Activated T-helper 2 cell treated with anti-CD3 and anti-CD28 coated beads, Interferon-gamma antibody, Interleukin-2, Interleukin-4, amounts not matched to agents 10 μg/mL and 5 μg/mL and 100 μg/mL, durations not matched to agents 14 hours and 24 hours and 36 hours (primary cell): Measurements from ENCODE around the gene FOSB. TPM values are rescaled to one million over a fixed set of nuclear protein-coding genes. Genes with fewer than 3 reads are reported as not detected.
"Not testable (repeated sequence)": the region's sequence is repeated elsewhere in the genome, so short reads cannot be mapped to it uniquely, and the experiment has no call there.

Experiments
- DNase-seq: peaks from one replicate; pipeline ENCODE4 v3.0.0; 2021; ENCODE audit warnings: low spot score
- H3K27ac Mint-ChIP-seq: one replicate; pipeline ENCODE4 v1.8.0; 2021; ENCODE audit warnings: mixed read lengths
- H3K27me3 Mint-ChIP-seq: one replicate; pipeline ENCODE4 v1.8.0; 2021; ENCODE audit warnings: low read depth, mixed read lengths
- H3K36me3 Mint-ChIP-seq: one replicate; pipeline ENCODE4 v1.8.0; 2021; ENCODE audit warnings: low read depth, mixed read lengths
- H3K4me1 Mint-ChIP-seq: one replicate; pipeline ENCODE4 v1.8.0; 2021; ENCODE audit warnings: low read depth, mixed read lengths
- H3K4me3 Mint-ChIP-seq: one replicate; pipeline ENCODE4 v1.8.0; 2021; ENCODE audit warnings: low read depth, mild to moderate bottlenecking, moderate library complexity, mixed read lengths
- H3K9me3 Mint-ChIP-seq: one replicate; pipeline ENCODE4 v1.8.0; 2021; ENCODE audit warnings: mixed read lengths
- intact Hi-C: fragments of 100-400 bp; cut with micrococcal nuclease; formaldehyde crosslinking; loops from one replicate; pipeline ENCODE4 v1.15.1; 2023
- total RNA-seq: library from RNA; stranded (reverse); gene quantifications from 2 replicates; pipeline ENCODE4 v1.2.3, GENCODE V29; 2022

The FOSB gene
- total RNA-seq, 1 donor from 2014 or later = 10.2 TPM

GRCh38 chr19:45507872-45508416 lies 40.1 kb downstream of the FOSB start:
- no peaks in the 10 kb centered on the region for H3K9me3 Mint-ChIP-seq

GRCh38 chr19:45508417-45508860 lies 40.6 kb downstream of the FOSB start:
- peak; percentile 21 for DNase-seq
- Mint-ChIP-seq H3K4me3 (peak overlapping the region; percentile 99), H3K27ac (no peak overlapping the region), H3K36me3 (peaks cover 35% of the 10 kb centered on the region), H3K9me3 (no peaks in the 10 kb centered on the region), H3K4me1 (peaks cover 34% of the 10 kb centered on the region), H3K27me3 (no peaks in the 10 kb centered on the region)
- intact Hi-C loops = loop anchor here (5.0 kb wide), 2 partner anchors 74 to 184 kb away; partner anchors contain the start of genes OPA3, QPCTL and SNRPD2

More at GRCh38 chr19:45507872-45508416, 40.1 kb downstream of the FOSB start:
- DNase-seq = no peak
- peaks cover 29% of the 10 kb centered on the region for H3K4me1 Mint-ChIP-seq
- intact Hi-C loops = loop anchor here (2.0 to 5.0 kb wide), 4 partner anchors 15 to 184 kb away; partner anchors contain the start of genes OPA3, QPCTL and SNRPD2
- peak overlapping the region; percentile 99 for H3K4me3 Mint-ChIP-seq
- peaks cover 32% of the 10 kb centered on the region for H3K36me3 Mint-ChIP-seq
- H3K27me3 Mint-ChIP-seq = no peaks in the 10 kb centered on the region
- H3K27ac Mint-ChIP-seq = no peak overlapping the region

GRCh38 chr19:45508861-45509691 lies 41.3 kb downstream of the FOSB start:
- no peaks in the 10 kb centered on the region for H3K9me3 Mint-ChIP-seq
- H3K4me1 Mint-ChIP-seq = peaks cover 38% of the 10 kb centered on the region
- peak; percentile 33 for DNase-seq
- H3K4me3 Mint-ChIP-seq = peak overlapping the region; percentile 99
- peaks cover 39% of the 10 kb centered on the region for H3K36me3 Mint-ChIP-seq
- H3K27me3 Mint-ChIP-seq = no peaks in the 10 kb centered on the region
- H3K27ac Mint-ChIP-seq = peak overlapping the region; percentile 90
- intact Hi-C loops = loop anchor here (5.0 kb wide), 2 partner anchors 73 to 183 kb away; partner anchors contain the start of genes OPA3, QPCTL and SNRPD2

GRCh38 chr19:45509692-45510015 lies 41.9 kb downstream of the FOSB start:
- Mint-ChIP-seq H3K4me3 (peak overlapping the region; percentile 99), H3K36me3 (peaks cover 41% of the 10 kb centered on the region), H3K4me1 (peaks cover 39% of the 10 kb centered on the region), H3K9me3 (no peaks in the 10 kb centered on the region), H3K27me3 (no peaks in the 10 kb centered on the region), H3K27ac (peak overlapping the region; percentile 90)
- intact Hi-C loops = loop anchor here (5.0 kb wide), 2 partner anchors 73 to 183 kb away; partner anchors contain the start of genes OPA3, QPCTL and SNRPD2
- no peak for DNase-seq

GRCh38 chr19:45510352-45510751 lies 42.6 kb downstream of the FOSB start:
- Mint-ChIP-seq H3K36me3 (peaks cover 43% of the 10 kb centered on the region), H3K27ac (peak overlapping the region; percentile 90), H3K4me3 (peak overlapping the region; percentile 99), H3K4me1 (peaks cover 44% of the 10 kb centered on the region)
- H3K9me3 Mint-ChIP-seq, intact Hi-C loops, H3K27me3 Mint-ChIP-seq, DNase-seq: not testable (repeated sequence)

- H3K27ac Mint-ChIP-seq = peak overlapping the region; percentile 90
- H3K4me1 Mint-ChIP-seq = peaks cover 45% of the 10 kb centered on the region
- intact Hi-C loops = no loop called here
- no peak for DNase-seq
- H3K9me3 Mint-ChIP-seq = no peaks in the 10 kb centered on the region
- H3K36me3 Mint-ChIP-seq = peaks cover 49% of the 10 kb centered on the region
- peak overlapping the region; percentile 49 for H3K4me3 Mint-ChIP-seq
- H3K27me3 Mint-ChIP-seq = no peaks in the 10 kb centered on the region
Observed at GRCh38 chr19:45511074-45511473, 43.3 kb downstream of the FOSB start.

- intact Hi-C loops = no loop called here
- Mint-ChIP-seq H3K27ac (peak overlapping the region; percentile 60), H3K36me3 (peaks cover 63% of the 10 kb centered on the region), H3K4me1 (peaks cover 43% of the 10 kb centered on the region), H3K27me3 (no peaks in the 10 kb centered on the region), H3K9me3 (no peaks in the 10 kb centered on the region), H3K4me3 (no peak overlapping the region)
- no peak for DNase-seq
Observed at GRCh38 chr19:45512881-45513483, 45.2 kb downstream of the FOSB start.

GRCh38 chr19:45514376-45515051 lies 46.7 kb downstream of the FOSB start:
- DNase-seq = no peak
- Mint-ChIP-seq H3K4me3 (peak overlapping the region; percentile 58), H3K27ac (peak overlapping the region; percentile 74), H3K4me1 (peaks cover 40% of the 10 kb centered on the region), H3K27me3 (no peaks in the 10 kb centered on the region), H3K9me3 (no peaks in the 10 kb centered on the region), H3K36me3 (peaks cover 62% of the 10 kb centered on the region)
- intact Hi-C loops = no loop called here

GRCh38 chr19:45515081-45515624 lies 47.4 kb downstream of the FOSB start:
- no peak overlapping the region for H3K4me3 Mint-ChIP-seq
- DNase-seq = no peak
- H3K36me3 Mint-ChIP-seq = peaks cover 57% of the 10 kb centered on the region
- H3K27ac Mint-ChIP-seq = peak overlapping the region; percentile 74
- peaks cover 37% of the 10 kb centered on the region for H3K4me1 Mint-ChIP-seq
- H3K9me3 Mint-ChIP-seq = no peaks in the 10 kb centered on the region
- no peaks in the 10 kb centered on the region for H3K27me3 Mint-ChIP-seq
- intact Hi-C loops = no loop called here

GRCh38 chr19:45515807-45516401 lies 48.1 kb downstream of the FOSB start:
- no peaks in the 10 kb centered on the region for H3K27me3 Mint-ChIP-seq
- H3K4me3 Mint-ChIP-seq = peak overlapping the region; percentile 5
- H3K4me1 Mint-ChIP-seq = peaks cover 31% of the 10 kb centered on the region
- intact Hi-C loops = no loop called here
- DNase-seq = no peak
- H3K36me3 Mint-ChIP-seq = peaks cover 54% of the 10 kb centered on the region
- H3K27ac Mint-ChIP-seq = peak overlapping the region; percentile 74
- no peaks in the 10 kb centered on the region for H3K9me3 Mint-ChIP-seq

- intact Hi-C loops = no loop called here
- Mint-ChIP-seq H3K4me1 (peaks cover 24% of the 10 kb centered on the region), H3K27me3 (no peaks in the 10 kb centered on the region), H3K4me3 (no peak overlapping the region), H3K36me3 (peaks cover 53% of the 10 kb centered on the region), H3K27ac (peak overlapping the region; percentile 47), H3K9me3 (no peaks in the 10 kb centered on the region)
- DNase-seq = no peak
Observed at GRCh38 chr19:45517238-45517637, 49.4 kb downstream of the FOSB start.
